GM23248 (cell line): ENCODE results near the gene FAM210A. TPM values are rescaled to one million over a fixed set of nuclear protein-coding genes. Genes with fewer than 3 reads are reported as not detected.

Experiments
- DNase-seq: peaks from one replicate; pipeline ENCODE4 v3.0.0-alpha.2; 2015
- H2AFZ ChIP-seq: fragments of 200-600 bp; sonication (generic); 2 replicates; pipeline ENCODE4 v1.6.1; 2016; ENCODE audit warnings: antibody characterized with exemption
- H3F3A ChIP-seq: fragments of 200-600 bp; sonication (generic); 2 replicates; pipeline ENCODE4 v1.6.1; 2016; ENCODE audit warnings: mild to moderate bottlenecking, antibody characterized with exemption, mixed run types; ENCODE audit not compliant: insufficient read depth
- H3K27ac ChIP-seq: fragments of 200-600 bp; sonication (generic); 2 replicates; pipeline ENCODE4 v1.5.1; 2016; ENCODE audit warnings: mild to moderate bottlenecking
- H3K27me3 ChIP-seq: fragments of 200-600 bp; sonication (generic); replicated peaks from 2 replicates; pipeline ENCODE4 v1.6.1; 2016; ENCODE audit warnings: mild to moderate bottlenecking; ENCODE audit not compliant: insufficient read depth
- H3K36me3 ChIP-seq: fragments of 200-600 bp; sonication (generic); 2 replicates; pipeline ENCODE4 v1.6.1; 2016; ENCODE audit warnings: low read depth, mild to moderate bottlenecking
- H3K4me1 ChIP-seq: fragments of 200-600 bp; sonication (generic); 2 replicates; pipeline ENCODE4 v1.6.1; 2016; ENCODE audit warnings: mild to moderate bottlenecking; ENCODE audit not compliant: insufficient read depth
- H3K4me2 ChIP-seq: fragments of 200-600 bp; sonication (generic); one replicate; pipeline ENCODE4 v1.6.1; 2016; ENCODE audit warnings: mild to moderate bottlenecking; ENCODE audit not compliant: unreplicated experiment
- H3K4me3 ChIP-seq: fragments of 200-600 bp; sonication (generic); 2 replicates; pipeline ENCODE4 v1.5.1; 2016; ENCODE audit warnings: mild to moderate bottlenecking
- H3K79me2 ChIP-seq: fragments of 200-600 bp; sonication (generic); 2 replicates; pipeline ENCODE4 v1.6.1; 2016; ENCODE audit warnings: mild to moderate bottlenecking; ENCODE audit not compliant: insufficient read depth
- H3K9ac ChIP-seq: fragments of 200-600 bp; sonication (generic); 2 replicates; pipeline ENCODE4 v1.6.1; 2016; ENCODE audit warnings: mild to moderate bottlenecking
- H3K9me2 ChIP-seq: fragments of 200-600 bp; sonication (generic); 2 replicates; pipeline ENCODE4 v1.6.1; 2016; ENCODE audit warnings: mixed run types, mild to moderate bottlenecking, moderate library complexity; ENCODE audit not compliant: insufficient read depth
- H3K9me3 ChIP-seq: fragments of 200-600 bp; sonication (generic); one replicate; pipeline ENCODE4 v1.6.1; 2017; ENCODE audit warnings: low read depth
- H4K20me1 ChIP-seq: fragments of 200-600 bp; sonication (generic); 2 replicates; pipeline ENCODE4 v1.6.0; 2016; ENCODE audit not compliant: insufficient read depth
- EZH2 ChIP-seq: fragments of 200-600 bp; sonication (generic); IDR thresholded peaks from 2 replicates; pipeline ENCODE4 v1.6.1; 2018; ENCODE audit warnings: antibody characterized with exemption, mild to moderate bottlenecking; ENCODE audit not compliant: insufficient read depth, poor library complexity, severe bottlenecking
- EZH2phosphoT487 ChIP-seq: fragments of 200-600 bp; sonication (generic); IDR thresholded peaks from 2 replicates; pipeline ENCODE4 v1.6.1; 2018; ENCODE audit warnings: antibody characterized with exemption, moderate library complexity, mild to moderate bottlenecking, low read depth; ENCODE audit not compliant: insufficient read depth
- WGBS, 2 experiments: methylation state at CpG; one replicate each; pipeline ENCODE4 v1.1.6; 2015 to 2017; ENCODE audit warnings: low lambda C conversion rate in 2 of 2, low coverage in 1 of 2; ENCODE audit errors: missing lambda C conversion rate in 2 of 2; 5-methylcytosine and 5-hydroxymethylcytosine counted together
- in situ Hi-C: fragments of 300-500 bp; cut with MboI; formaldehyde crosslinking; loops from 2 replicates; pipeline ENCODE4 v1.15.0; 2020
- polyA plus RNA-seq: library from polyadenylated mRNA; unstranded; fragments of >200 nt; fragmentation: Nextera tagmentation; extraction: Ambion mirVana; gene quantifications from 2 replicates; pipeline ENCODE4 v1.2.1, GENCODE V29; 2016
- total RNA-seq: library from RNA; depleted of rRNA; stranded (reverse); fragments of >200 nt; shearing (Covaris generic); gene quantifications from 2 replicates; pipeline ENCODE4 v1.2.3, GENCODE V29; 2014; rRNA removed

Gene FAM210A, protein sequence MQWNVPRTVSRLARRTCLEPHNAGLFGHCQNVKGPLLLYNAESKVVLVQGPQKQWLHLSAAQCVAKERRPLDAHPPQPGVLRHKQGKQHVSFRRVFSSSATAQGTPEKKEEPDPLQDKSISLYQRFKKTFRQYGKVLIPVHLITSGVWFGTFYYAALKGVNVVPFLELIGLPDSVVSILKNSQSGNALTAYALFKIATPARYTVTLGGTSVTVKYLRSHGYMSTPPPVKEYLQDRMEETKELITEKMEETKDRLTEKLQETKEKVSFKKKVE
- total RNA-seq (13.5 and 14.2 TPM in 2 replicates), polyA plus RNA-seq (24.5 and 24.9 TPM in 2 replicates)

DNA sequence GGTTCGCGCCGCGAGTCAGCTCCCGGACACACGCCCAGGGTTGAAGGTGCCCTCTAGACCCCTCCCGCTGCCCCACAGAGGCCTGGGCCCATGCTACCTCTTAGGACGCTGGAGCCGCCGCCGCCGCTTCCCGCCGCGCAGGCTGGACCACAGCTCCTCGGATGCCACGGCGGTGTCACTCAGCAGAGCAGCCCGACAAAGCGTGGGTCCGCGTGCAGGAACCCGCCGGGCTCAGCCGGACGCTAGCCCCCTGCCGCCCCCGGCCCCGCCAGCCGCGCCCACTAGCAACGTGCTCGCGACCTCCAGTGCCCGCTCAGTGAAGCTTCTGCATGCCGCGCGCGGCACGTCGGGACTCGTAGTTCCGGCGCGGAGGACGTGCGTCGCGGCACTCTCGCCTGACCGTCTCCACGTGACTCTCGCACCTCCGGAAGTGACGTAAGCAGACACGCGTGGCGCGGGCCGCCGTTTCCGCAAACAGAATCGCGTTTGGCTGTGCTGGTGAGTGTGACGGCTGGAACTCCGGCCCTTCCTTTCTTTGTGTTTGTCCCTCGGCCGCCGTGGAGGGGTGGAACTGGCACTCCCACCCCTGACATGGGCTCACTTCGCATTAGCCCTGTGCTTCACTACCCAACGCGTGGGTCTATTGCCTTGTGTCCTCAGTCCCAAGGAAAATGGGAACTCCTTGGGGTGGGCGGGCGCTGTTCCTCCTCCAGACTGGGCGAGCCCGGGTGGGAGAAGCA, at the start of gene FAM210A, which contains the start of gene RNMT:
TSS of gene FAM210A (minus strand) at position 327 of the 740 bp plus-strand sequence. CDS start 44,481 bp downstream, outside the sequence.
TSS of gene RNMT (plus strand) at position 442 of the 740 bp plus-strand sequence. CDS start 4,845 bp downstream, outside the sequence.
- H3K9me3 ChIP-seq, result no peaks in the 10 kb centered on the region
- DNase-seq, result peak; percentile 100
- 0 to 1% methylated on average over 43 to 75 of the region's 76 CpGs for WGBS, 2 experiments
- H3F3A ChIP-seq, result 0 out of 2 replicates have a peak, but pooled peaks cover 4% of the 10 kb centered on the region
- H3K9ac ChIP-seq, result peak within 1 kb of the TSS; percentile 99
- H3K27ac ChIP-seq, result peak within 1 kb of the TSS; percentile 98
- TF ChIP-seq EZH2phosphoT487 (no peak), EZH2 (no peak)
- H3K79me2 ChIP-seq, result peaks cover 97% of the 10 kb centered on the region
- peak within 1 kb of the TSS; percentile 91 for H2AFZ ChIP-seq
- no peaks in the 10 kb centered on the region for H3K27me3 ChIP-seq
- no peaks in the 10 kb centered on the region for H3K9me2 ChIP-seq
- H4K20me1 ChIP-seq, result no peaks in the 10 kb centered on the region; the same call in 1 of the 2 replicates
- peak within 1 kb of the TSS; percentile 98 for H3K4me3 ChIP-seq
- peaks cover 24% of the 10 kb centered on the region for H3K4me1 ChIP-seq
- peak within 1 kb of the TSS; percentile 98 for H3K4me2 ChIP-seq
- H3K36me3 ChIP-seq, result no peaks in the 10 kb centered on the region
- in situ Hi-C loops, result no loop called here

DNA sequence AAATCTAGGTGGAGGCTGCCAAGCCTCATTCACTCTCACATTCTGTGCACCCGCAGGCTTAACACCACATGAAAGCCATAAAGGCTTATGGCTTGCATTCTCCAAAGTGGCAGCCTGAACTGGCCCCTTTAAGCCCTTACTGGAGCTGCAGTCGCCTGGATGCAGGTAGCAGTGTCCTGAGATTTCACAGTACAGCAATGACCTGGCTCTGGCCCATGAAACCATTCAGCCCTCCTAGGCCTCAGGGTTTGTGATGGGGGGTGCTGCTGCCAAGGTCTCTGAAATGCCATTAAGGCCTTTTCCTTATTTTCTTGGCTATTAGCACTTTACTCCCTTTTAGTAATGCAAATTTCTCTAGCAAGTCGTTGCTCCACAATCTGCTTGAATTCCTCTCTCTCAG, 48.7 kb upstream of the FAM210A start:
- H3K4me1 ChIP-seq, result no peaks in the 10 kb centered on the region
- no peak for DNase-seq
- no peaks in the 10 kb centered on the region for H3K9me2 ChIP-seq
- H2AFZ ChIP-seq, result no peak overlapping the region
- H3K27me3 ChIP-seq, result no peaks in the 10 kb centered on the region
- TF ChIP-seq EZH2 (no peak), EZH2phosphoT487 (no peak)
- H3K9ac ChIP-seq, result no peak overlapping the region
- in situ Hi-C loops, result no loop called here
- 20 to 33% methylated on average over 3 of the region's 3 CpGs for WGBS, 2 experiments
- no peak overlapping the region for H3K4me3 ChIP-seq
- no peak overlapping the region for H3K4me2 ChIP-seq
- no peaks in the 10 kb centered on the region for H3K79me2 ChIP-seq
- no peaks in the 10 kb centered on the region for H3K36me3 ChIP-seq
- no peaks in the 10 kb centered on the region for H3F3A ChIP-seq
- no peaks in the 10 kb centered on the region for H3K9me3 ChIP-seq
- no peaks in the 10 kb centered on the region for H4K20me1 ChIP-seq
- no peak overlapping the region for H3K27ac ChIP-seq

DNA sequence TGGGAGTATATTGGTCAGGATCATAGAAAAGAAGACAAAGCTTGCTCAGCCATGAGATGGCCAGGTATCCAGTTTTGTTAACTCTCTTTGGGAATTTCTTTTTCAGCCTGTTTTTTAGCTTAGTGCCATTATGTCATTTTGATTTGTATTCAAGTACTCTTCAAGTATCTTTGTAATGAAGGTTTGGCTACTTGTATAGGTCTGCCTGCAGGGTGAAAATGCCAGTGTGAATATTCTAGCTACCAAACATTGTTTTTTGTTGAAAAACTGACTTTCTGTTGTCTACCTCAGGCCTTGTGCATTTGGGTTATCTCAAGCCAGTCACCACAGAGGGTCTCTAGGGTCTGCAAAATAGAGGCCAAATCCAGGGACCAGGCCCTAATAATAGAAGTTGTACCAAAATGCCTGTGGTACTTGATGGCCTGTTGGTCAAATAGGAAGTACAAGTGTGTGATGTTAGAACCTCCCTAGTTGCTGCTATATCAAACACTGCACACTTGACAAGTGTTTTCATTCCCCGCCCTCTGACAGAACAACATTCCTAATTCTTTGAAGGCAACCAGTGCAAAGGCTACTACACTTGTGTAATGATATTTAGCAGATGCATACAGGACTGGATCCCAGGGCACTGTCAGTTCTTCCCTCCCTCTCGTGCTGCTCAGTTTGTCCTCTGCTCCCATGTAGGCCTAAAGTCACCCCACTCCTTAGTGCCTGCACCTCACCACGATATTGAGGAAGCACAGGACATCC, 36.5 kb upstream of the FAM210A start:
- no peaks in the 10 kb centered on the region for H3F3A ChIP-seq
- H2AFZ ChIP-seq, result no peak overlapping the region
- H3K9ac ChIP-seq, result no peak overlapping the region
- no peaks in the 10 kb centered on the region for H3K79me2 ChIP-seq
- DNase-seq, result no peak
- H4K20me1 ChIP-seq, result no peaks in the 10 kb centered on the region
- no peaks in the 10 kb centered on the region for H3K27me3 ChIP-seq
- in situ Hi-C loops, result loop anchor here (25.0 kb wide), 1 partner anchor 99 kb away; no protein-coding TSS in a partner anchor
- H3K9me2 ChIP-seq, result no peaks in the 10 kb centered on the region
- 97 to 98% methylated on average over 3 of the region's 3 CpGs for WGBS, 2 experiments
- TF ChIP-seq EZH2phosphoT487 (no peak), EZH2 (no peak)
- H3K36me3 ChIP-seq, result no peaks in the 10 kb centered on the region; the same call in 1 of the 2 replicates
- no peaks in the 10 kb centered on the region for H3K4me1 ChIP-seq
- H3K27ac ChIP-seq, result no peak overlapping the region
- H3K4me2 ChIP-seq, result no peak overlapping the region
- H3K4me3 ChIP-seq, result no peak overlapping the region
- H3K9me3 ChIP-seq, result no peaks in the 10 kb centered on the region

DNA sequence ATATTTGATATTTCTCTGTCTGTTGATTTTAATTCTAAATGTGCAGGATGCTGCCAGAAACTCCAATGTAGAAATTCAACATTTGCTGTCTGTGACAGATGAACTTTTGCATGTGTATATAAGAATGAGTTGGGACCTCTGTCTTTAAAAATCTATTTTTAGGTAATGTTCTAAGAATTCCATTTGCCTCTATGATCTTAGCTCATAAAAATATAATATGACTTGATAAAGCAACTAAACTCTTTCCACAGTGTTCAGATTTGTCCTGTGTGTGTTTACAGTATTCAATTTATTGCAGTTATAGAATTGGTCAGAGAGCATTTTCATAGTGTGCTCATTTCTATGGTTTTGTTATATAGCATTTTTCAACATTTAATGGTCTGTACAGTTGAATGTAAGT, 33.7 kb upstream of the FAM210A start:
- no peak overlapping the region for H3K4me2 ChIP-seq
- no peak overlapping the region for H3K9ac ChIP-seq
- no peak for DNase-seq
- no peak overlapping the region for H3K27ac ChIP-seq
- peaks cover 16% of the 10 kb centered on the region for H3K36me3 ChIP-seq
- H3K4me3 ChIP-seq, result no peak overlapping the region
- no peaks in the 10 kb centered on the region for H3F3A ChIP-seq
- H3K27me3 ChIP-seq, result no peaks in the 10 kb centered on the region
- H3K9me3 ChIP-seq, result no peaks in the 10 kb centered on the region
- H3K9me2 ChIP-seq, result no peaks in the 10 kb centered on the region
- no peak for TF ChIP-seq EZH2
- TF ChIP-seq EZH2phosphoT487, result no peak
- H3K4me1 ChIP-seq, result no peaks in the 10 kb centered on the region
- no peak overlapping the region for H2AFZ ChIP-seq
- no peaks in the 10 kb centered on the region for H4K20me1 ChIP-seq
- in situ Hi-C loops, result loop anchor here (25.0 kb wide), 1 partner anchor 102 kb away; no protein-coding TSS in a partner anchor
- H3K79me2 ChIP-seq, result no peaks in the 10 kb centered on the region
